Thyroid gland (tissue), 4 donors: ENCODE data around the gene TMA7B. TPM values are rescaled to one million over a fixed set of nuclear protein-coding genes. Genes with fewer than 3 reads are reported as not detected.

Experiments
- DNase-seq, 2 donors: peaks; one replicate each; pipeline ENCODE4 v3.0.0-alpha.2; 2019
- H3K27ac ChIP-seq, 3 donors: fragments of 200-600 bp; sonication (generic); 1 replicate in 2 of 3; 2 replicates in 1 of 3; pipeline ENCODE4 v1.5.1; 2016 to 2019; ENCODE audit warnings: mild to moderate bottlenecking in 1 of 3, moderate library complexity in 1 of 3
- H3K27me3 ChIP-seq: fragments of 200-600 bp; sonication (generic); one replicate; pipeline ENCODE4 v1.5.1; 2019
- H3K36me3 ChIP-seq, 2 donors: fragments of 200-600 bp; sonication (generic); one replicate each; pipeline ENCODE4 v1.5.1; 2016 to 2019
- H3K4me1 ChIP-seq, 2 donors: fragments of 200-600 bp; sonication (generic); one replicate each; pipeline ENCODE4 v1.5.1; 2017 to 2019
- H3K4me3 ChIP-seq, 3 donors: fragments of 200-600 bp; sonication (generic); replicated peaks in 1 of 3; 1 replicate in 2 of 3; 2 replicates in 1 of 3; pipeline ENCODE4 v1.5.1; 2016; ENCODE audit warnings: mild to moderate bottlenecking in 1 of 3
- H3K9me3 ChIP-seq: fragments of 200-600 bp; sonication (generic); one replicate; pipeline ENCODE4 v1.5.1; 2017
- CTCF ChIP-seq, 6 experiments: fragments of 200-600 bp in 3 of 6; fragments of 450-650 bp in 3 of 6; sonication (generic) in 3 of 6; IDR thresholded peaks; one replicate each; pipeline ENCODE4 v1.5.1; 2016 to 2019; ENCODE audit warnings: antibody characterized with exemption in 6 of 6, mild to moderate bottlenecking in 2 of 6, inconsistent platforms in 1 of 6, moderate library complexity in 1 of 6
- POLR2A ChIP-seq, 2 donors: fragments of 450-650 bp; IDR thresholded peaks; one replicate each; pipeline ENCODE4 v1.6.1; 2017; ENCODE audit warnings: antibody characterized with exemption in 2 of 2, mild to moderate bottlenecking in 2 of 2, moderate library complexity in 1 of 2
- WGBS, 2 donors: methylation state at CpG; one replicate each; pipeline ENCODE4 v1.1.5; 2017; 5-methylcytosine and 5-hydroxymethylcytosine counted together
- intact Hi-C: fragments of 100-400 bp; cut with DNase I; formaldehyde crosslinking; loops from one replicate; pipeline ENCODE4 v1.15.1; 2023
- total RNA-seq, 4 donors: library from RNA; depleted of rRNA; stranded (reverse); fragments of >200 nt; gene quantifications; one replicate each; pipeline ENCODE4 v1.2.3, GENCODE V29; 2016

TMA7B gene
- total RNA-seq, 4 donors from 2014 or later, result 0.59 TPM; not detected in 3

- Histone ChIP-seq H3K27me3 (no peaks in the 10 kb centered on the region), H3K4me1 (peaks cover 11 to 14% of the 10 kb centered on the region in 2 donors), H3K36me3 (no peaks in the 10 kb centered on the region), H3K9me3 (no peaks in the 10 kb centered on the region), H3K4me3 (no peak overlapping the region), H3K27ac (no peak overlapping the region)
- DNase-seq, result no peak
- 80 to 95% methylated on average over 11 of the region's 11 CpGs for WGBS, 2 donors
- intact Hi-C loops, result no loop called here
- TF ChIP-seq CTCF (IDR thresholded peaks at IDR 0.05) (no peak), POLR2A (IDR thresholded peaks at IDR 0.05) (no peak)
Observed at GRCh38 chr22:39958949-39959639, 1.1 kb upstream of the TMA7B start.

- WGBS, 2 donors, result 86 to 92% methylated on average over 13 of the region's 13 CpGs
- Histone ChIP-seq H3K4me3 (no peak overlapping the region), H3K9me3 (no peaks in the 10 kb centered on the region), H3K27me3 (no peaks in the 10 kb centered on the region), H3K4me1 (peaks cover 0 to 5% of the 10 kb centered on the region in 2 donors), H3K27ac (no peak overlapping the region), H3K36me3 (no peaks in the 10 kb centered on the region)
- no peak for DNase-seq
- intact Hi-C loops, result no loop called here
- TF ChIP-seq CTCF (IDR thresholded peaks at IDR 0.05) (no peak), POLR2A (IDR thresholded peaks at IDR 0.05) (no peak)
Observed at GRCh38 chr22:39960791-39961746, 872 bp downstream of the TMA7B start.

- intact Hi-C loops, result no loop called here
- TF ChIP-seq POLR2A (IDR thresholded peaks at IDR 0.05) (no peak), CTCF (IDR thresholded peaks at IDR 0.05) (no peak)
- H3K4me3 ChIP-seq, result no peak overlapping the region
- WGBS, 2 donors, result 87 to 89% methylated on average over 9 of the region's 9 CpGs
- H3K36me3 ChIP-seq, result no peaks in the 10 kb centered on the region
- no peak for DNase-seq
- H3K4me1 ChIP-seq, result peaks cover 0 to 11% of the 10 kb centered on the region in 2 donors
- H3K27ac ChIP-seq, result no peak overlapping the region
- H3K9me3 ChIP-seq, result no peaks in the 10 kb centered on the region
- H3K27me3 ChIP-seq, result no peaks in the 10 kb centered on the region
Observed at GRCh38 chr22:39962071-39962470, 1.9 kb downstream of the TMA7B start.

GRCh38 chr22:39965748-39966147 lies 5.6 kb downstream of the TMA7B start:
- no peaks in the 10 kb centered on the region for H3K27me3 ChIP-seq
- no peak for DNase-seq
- no peaks in the 10 kb centered on the region for H3K36me3 ChIP-seq
- H3K4me1 ChIP-seq, result peaks cover 0 to 16% of the 10 kb centered on the region in 2 donors
- WGBS, 2 donors, result 88% methylated on average over 5 of the region's 5 CpGs
- intact Hi-C loops, result no loop called here
- TF ChIP-seq POLR2A (IDR thresholded peaks at IDR 0.05) (no peak), CTCF (IDR thresholded peaks at IDR 0.05) (no peak)
- no peak overlapping the region for H3K27ac ChIP-seq
- no peaks in the 10 kb centered on the region for H3K9me3 ChIP-seq
- H3K4me3 ChIP-seq, result no peak overlapping the region

- DNase-seq, result no peak
- H3K27me3 ChIP-seq, result no peaks in the 10 kb centered on the region
- H3K9me3 ChIP-seq, result no peaks in the 10 kb centered on the region
- peaks cover 0 to 20% of the 10 kb centered on the region in 2 donors for H3K4me1 ChIP-seq
- peak overlapping the region in 1 of 3 donors; percentile 30 for H3K27ac ChIP-seq
- no peak for TF ChIP-seq CTCF (IDR thresholded peaks at IDR 0.05)
- no peak for TF ChIP-seq POLR2A (IDR thresholded peaks at IDR 0.05)
- no peak overlapping the region for H3K4me3 ChIP-seq
- H3K36me3 ChIP-seq, result no peaks in the 10 kb centered on the region
- 87 to 98% methylated on average over 2 of the region's 2 CpGs for WGBS, 2 donors
- intact Hi-C loops, result no loop called here
Observed at GRCh38 chr22:39966470-39966869, 6.3 kb downstream of the TMA7B start.
